CD4-positive, alpha-beta T cell (primary cell): ENCODE measurements around the gene SNTB2. TPM values are rescaled to one million over a fixed set of nuclear protein-coding genes. Genes with fewer than 3 reads are reported as not detected.

Source experiments
- ATAC-seq: fragments of 200-7000 bp; cut with Tn5 transposase; one replicate; pipeline ENCODE4 v1.10.0; 2022; ENCODE audit warnings: mild to moderate bottlenecking; ENCODE audit not compliant: poor library complexity
- CTCF ChIA-PET: fragments of 350-600 bp; sonication (Branson Sonifier 250); formaldehyde crosslinking; loops from one replicate; lab custom pipeline; 2021; ENCODE audit warnings: antibody characterized with exemption, inconsistent platforms; lab: Charles Lee
- POLR2A ChIA-PET: fragments of 350-600 bp; sonication (Branson Sonifier 250); formaldehyde crosslinking; loops from one replicate; lab custom pipeline; 2021; ENCODE audit warnings: antibody characterized with exemption, inconsistent platforms; lab: Charles Lee
- DNase-seq, 14 experiments: peaks; one replicate each; pipeline ENCODE4 v3.0.0-alpha.2; 2013 to 2020; ENCODE audit warnings: mixed read lengths in 2 of 14
- H3K27ac ChIP-seq, 2 donors: one replicate each; pipeline versions ENCODE4 v1.5.1 to v1.7.0; 2013; ENCODE audit warnings: low read length in 2 of 2, low read depth in 1 of 2, mild to moderate bottlenecking in 1 of 2
- H3K27me3 ChIP-seq, 2 experiments: 1 replicate in 1 of 2; 2 replicates in 1 of 2; pipeline versions ENCODE4 v1.6.1 to v1.7.0; 2013; ENCODE audit warnings: low read length in 2 of 2, control low read depth in 1 of 2, mild to moderate bottlenecking in 1 of 2, moderate library complexity in 1 of 2; ENCODE audit not compliant: insufficient read depth in 2 of 2, control insufficient read depth in 1 of 2
- H3K36me3 ChIP-seq: one replicate; pipeline ENCODE4 v1.6.1; 2013; ENCODE audit warnings: low read length, control low read depth; ENCODE audit not compliant: insufficient read depth
- H3K4me1 ChIP-seq: one replicate; pipeline ENCODE4 v1.6.1; 2013; ENCODE audit warnings: low read length, control low read depth; ENCODE audit not compliant: insufficient read depth
- H3K4me3 ChIP-seq: one replicate; pipeline ENCODE4 v1.5.1; 2013; ENCODE audit warnings: mild to moderate bottlenecking, low read length, moderate library complexity
- H3K9me3 ChIP-seq, 2 experiments: 1 replicate in 1 of 2; 2 replicates in 1 of 2; pipeline versions ENCODE4 v1.6.1 to v1.7.0; 2013; ENCODE audit warnings: low read length in 2 of 2, mild to moderate bottlenecking in 2 of 2, control low read depth in 1 of 2, moderate library complexity in 1 of 2; ENCODE audit not compliant: control insufficient read depth in 1 of 2, insufficient read depth in 1 of 2
- H3K27ac Mint-ChIP-seq: one replicate; pipeline ENCODE4 v1.8.0; 2020; ENCODE audit warnings: mixed read lengths
- H3K27me3 Mint-ChIP-seq: one replicate; pipeline ENCODE4 v1.8.0; 2021; ENCODE audit warnings: mixed read lengths
- H3K36me3 Mint-ChIP-seq: one replicate; pipeline ENCODE4 v1.8.0; 2021; ENCODE audit warnings: low read depth, mixed read lengths
- H3K4me1 Mint-ChIP-seq: one replicate; pipeline ENCODE4 v1.8.0; 2021; ENCODE audit warnings: low read depth, mixed read lengths
- H3K4me3 Mint-ChIP-seq: one replicate; pipeline ENCODE4 v1.8.0; 2020; ENCODE audit warnings: mild to moderate bottlenecking, mixed read lengths
- H3K9me3 Mint-ChIP-seq: one replicate; pipeline ENCODE4 v1.8.0; 2020; ENCODE audit warnings: mixed read lengths
- CTCF ChIP-seq: fragments of 200-600 bp; IDR thresholded peaks from one replicate; pipeline ENCODE4 v1.8.0; 2022; ENCODE audit warnings: antibody characterized with exemption, mild to moderate bottlenecking
- intact Hi-C, 2 experiments: fragments of 100-400 bp; cut with DNase I in 1 of 2; cut with micrococcal nuclease in 1 of 2; formaldehyde crosslinking; loops; one replicate each; pipeline versions ENCODE4 v1.15.1 to v1.9.0; 2023 to 2025; cut with DNase I, micrococcal nuclease
- total RNA-seq, 174 experiments: library from RNA in 2 of 174; stranded (reverse) in 2 of 174; gene quantifications; one replicate each; pipeline ENCODE4 v1.2.3 and lab custom pipeline; 2021 to 2026

The SNTB2 gene
- total RNA-seq, 2 experiments from 2014 or later, result 10.1 to 11.4 TPM

- Mint-ChIP-seq H3K9me3 (no peaks in the 10 kb centered on the region), H3K4me3 (peak overlapping the region; percentile 93), H3K36me3 (peaks cover 13% of the 10 kb centered on the region), H3K27me3 (no peaks in the 10 kb centered on the region), H3K27ac (peak overlapping the region; percentile 68), H3K4me1 (peaks cover 51% of the 10 kb centered on the region)
- POLR2A ChIA-PET, result interaction anchor here (0.6 to 3.2 kb wide), 14 partner anchors 11 to 343 kb away, joined by 3 to 20 read pairs (median 5); partner anchors contain the start of genes CHTF8, PDF and UTP4
- no peak for TF ChIP-seq CTCF
- peak; percentile 28 for ATAC-seq
- intact Hi-C loops, result loop anchor here (1.0 to 10.0 kb wide), 5 partner anchors 56 to 953 kb away; partner anchors contain the start of genes ESRP2 (in 1 of the 2), NFAT5 (in 1 of the 2) and VPS4A (in 1 of the 2)
- H3K4me1 ChIP-seq, result peaks cover 54% of the 10 kb centered on the region
- CTCF ChIA-PET, result interaction anchor here (1.0 to 1.3 kb wide), 2 partner anchors 11 to 34 kb away, joined by 3 read pairs; no protein-coding TSS in a partner anchor
- peak overlapping the region; percentile 46 for H3K27ac ChIP-seq
- no peaks in the 10 kb centered on the region for H3K36me3 ChIP-seq
- DNase-seq, result peak in 12 of 14 experiments; percentile 18 to 71 (median 35)
- H3K27me3 ChIP-seq, result no peaks in the 10 kb centered on the region
- peak overlapping the region; percentile 81 for H3K4me3 ChIP-seq
- H3K9me3 ChIP-seq, result no peaks in the 10 kb centered on the region
Observed at GRCh38 chr16:69187446-69188235, 677 bp downstream of the SNTB2 start.

- CTCF ChIA-PET, result interaction anchor here (1.0 to 1.3 kb wide), 2 partner anchors 12 to 34 kb away, joined by 3 read pairs; no protein-coding TSS in a partner anchor
Observed at GRCh38 chr16:69188236-69188549, 1.2 kb downstream of the SNTB2 start.

More at GRCh38 chr16:69188236-69188549, 1.2 kb downstream of the SNTB2 start:
- H3K9me3 ChIP-seq, result no peaks in the 10 kb centered on the region
- TF ChIP-seq CTCF, result no peak
- peak overlapping the region; percentile 81 for H3K4me3 ChIP-seq
- H3K27ac ChIP-seq, result peak overlapping the region in 1 of 2 donors; percentile 46
- Mint-ChIP-seq H3K36me3 (peaks cover 13% of the 10 kb centered on the region), H3K9me3 (no peaks in the 10 kb centered on the region), H3K27ac (peak overlapping the region; percentile 68), H3K4me1 (peaks cover 51% of the 10 kb centered on the region), H3K4me3 (peak overlapping the region; percentile 93), H3K27me3 (no peaks in the 10 kb centered on the region)
- no peaks in the 10 kb centered on the region for H3K27me3 ChIP-seq
- intact Hi-C loops, result loop anchor here (1.0 to 10.0 kb wide), 4 partner anchors 99 to 953 kb away; partner anchors contain the start of genes ESRP2 (in 1 of the 2), NFAT5 (in 1 of the 2) and VPS4A (in 1 of the 2)
- ATAC-seq (peak; percentile 50), DNase-seq (peak in 11 of 14 experiments; percentile 2 to 70 (median 36))
- POLR2A ChIA-PET, result interaction anchor here (0.6 to 3.2 kb wide), 12 partner anchors 11 to 344 kb away, joined by 3 to 20 read pairs (median 4); partner anchors contain the start of gene PDF
- peaks cover 54% of the 10 kb centered on the region for H3K4me1 ChIP-seq
- no peaks in the 10 kb centered on the region for H3K36me3 ChIP-seq
